ENCODE measurements around the gene ACTR3. TPM values are rescaled to one million over a fixed set of nuclear protein-coding genes. Genes with fewer than 3 reads are reported as not detected.

Gene ACTR3
- total and polyA plus RNA-seq, 4 donors = 34.4 to 99.6 (median 51.8) TPM

- H3K4me3 ChIP-seq (ENCODE audit: low read depth in 1 of 3, low read length in 3 of 3) = peak overlapping the region; percentile 84 to 98 (median 87)
- peaks cover 13 to 50% (median 43%) of the 10 kb centered on the region in 4 donors for H3K4me1 ChIP-seq (ENCODE audit: control insufficient read depth in 4 of 4, insufficient read depth in 4 of 4, low read length in 3 of 4)
- peak overlapping the region; percentile 95 to 98 for H3K9ac ChIP-seq (ENCODE audit: low read depth in 1 of 2, low read length in 2 of 2)
- 5% methylated on average over 5 of the region's 5 CpGs for WGBS
- TF ChIP-seq HNF4G (IDR thresholded peaks at IDR 0.05) = no peak
- TF ChIP-seq YY1 (IDR thresholded peaks at IDR 0.05) = no peak
- no peak for DNase-seq (ENCODE audit: low spot score)
- H3K27ac ChIP-seq (ENCODE audit: low read depth in 1 of 2, low read length in 2 of 2) = peak overlapping the region; percentile 95 to 98
- no peaks in the 10 kb centered on the region for H3K36me3 ChIP-seq (ENCODE audit: control insufficient read depth in 4 of 4, insufficient read depth in 3 of 4, low read depth in 1 of 4, low read length in 3 of 4)
- H3K9me3 ChIP-seq (ENCODE audit: control insufficient read depth in 4 of 4, low read length in 3 of 4) = no peaks in the 10 kb centered on the region
- no peaks in the 10 kb centered on the region for H3K27me3 ChIP-seq (ENCODE audit: control insufficient read depth in 4 of 4, insufficient read depth in 4 of 4, low read length in 3 of 4)
Measured at GRCh38 chr2:113891265-113891959, 1.5 kb downstream of the ACTR3 start.

DNA sequence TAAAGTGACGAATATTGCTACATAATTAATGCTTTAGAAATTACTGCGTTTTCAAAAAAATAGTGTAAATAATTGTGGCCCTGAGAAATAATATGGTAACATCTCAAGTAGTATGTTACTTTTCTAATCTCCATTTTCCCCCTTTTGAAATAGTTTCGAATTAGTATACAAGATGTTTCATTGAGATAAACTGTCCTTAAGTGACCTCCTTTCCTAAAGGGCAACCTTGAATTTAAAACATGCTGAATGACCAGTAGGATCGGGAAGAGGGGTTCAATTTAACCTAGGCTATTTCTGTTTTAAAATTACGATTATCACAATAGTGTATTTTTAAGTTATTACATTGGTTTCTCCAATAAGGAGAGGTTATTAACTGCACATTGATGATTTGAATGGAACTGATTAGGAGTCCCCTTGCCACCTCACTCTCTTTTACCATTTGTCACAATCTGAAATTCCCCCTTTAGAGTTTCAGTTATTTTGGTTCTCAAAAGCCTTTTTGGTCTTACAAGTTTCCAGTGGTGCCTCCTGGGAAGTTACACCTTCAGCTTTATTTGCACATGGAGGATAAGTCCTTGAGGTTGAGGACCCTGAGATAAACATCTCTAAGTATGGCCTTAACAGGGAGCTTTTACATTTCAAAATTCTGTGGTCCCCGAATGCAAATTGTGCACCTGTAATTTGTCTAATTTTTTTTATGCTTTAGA lies 2.3 kb downstream of the ACTR3 start:
- Histone ChIP-seq H3K4me1 (ENCODE audit: control insufficient read depth in 4 of 4, insufficient read depth in 4 of 4, low read length in 3 of 4) (peaks cover 13 to 52% (median 50%) of the 10 kb centered on the region in 4 donors), H3K27ac (ENCODE audit: low read depth in 1 of 2, low read length in 2 of 2) (peak overlapping the region in 1 of 2 donors; percentile 59), H3K9ac (ENCODE audit: low read depth in 1 of 2, low read length in 2 of 2) (peak overlapping the region in 1 of 2 donors; percentile 24), H3K27me3 (ENCODE audit: control insufficient read depth in 4 of 4, insufficient read depth in 4 of 4, low read length in 3 of 4) (no peaks in the 10 kb centered on the region), H3K9me3 (ENCODE audit: control insufficient read depth in 4 of 4, low read length in 3 of 4) (no peaks in the 10 kb centered on the region), H3K4me3 (ENCODE audit: low read depth in 1 of 3, low read length in 3 of 3) (no peak overlapping the region), H3K36me3 (ENCODE audit: control insufficient read depth in 4 of 4, insufficient read depth in 3 of 4, low read depth in 1 of 4, low read length in 3 of 4) (no peaks in the 10 kb centered on the region)
- DNase-seq (ENCODE audit: low spot score) = no peak
- WGBS = 32% methylated on average over 6 of the region's 6 CpGs
- TF ChIP-seq RXRA (IDR thresholded peaks at IDR 0.05) (peak; percentile 5 to 41), NR2F2 (IDR thresholded peaks at IDR 0.05) (no peak)

- no peaks in the 10 kb centered on the region for H3K9me3 ChIP-seq (ENCODE audit: control insufficient read depth in 4 of 4, low read length in 3 of 4)
- no peaks in the 10 kb centered on the region for H3K27me3 ChIP-seq (ENCODE audit: control insufficient read depth in 4 of 4, insufficient read depth in 4 of 4, low read length in 3 of 4)
- no peak for DNase-seq (ENCODE audit: low spot score)
- peaks cover 14 to 54% (median 48%) of the 10 kb centered on the region in 4 donors for H3K4me1 ChIP-seq (ENCODE audit: control insufficient read depth in 4 of 4, insufficient read depth in 4 of 4, low read length in 3 of 4)
- no peaks in the 10 kb centered on the region for H3K36me3 ChIP-seq (ENCODE audit: control insufficient read depth in 4 of 4, insufficient read depth in 3 of 4, low read depth in 1 of 4, low read length in 3 of 4)
- peak overlapping the region in 1 of 2 donors; percentile 42 for H3K9ac ChIP-seq (ENCODE audit: low read depth in 1 of 2, low read length in 2 of 2)
- H3K4me3 ChIP-seq (ENCODE audit: low read depth in 1 of 3, low read length in 3 of 3) = peak overlapping the region in 1 of 3 donors; percentile 37
- 21% methylated on average over 7 of the region's 7 CpGs for WGBS
- TF ChIP-seq GABPA (IDR thresholded peaks at IDR 0.05 in 1 of 2, conservative IDR thresholded peaks at IDR 0.05 in 1 of 2) (peak in 1 of 2 donors; percentile 28), FOXA2 (IDR thresholded peaks at IDR 0.05) (peak; percentile 70), YY1 (IDR thresholded peaks at IDR 0.05) (peak; percentile 84), RXRA (IDR thresholded peaks at IDR 0.05) (peak; percentile 94 to 96), ATF3 (IDR thresholded peaks at IDR 0.05) (no peak), EGR1 (IDR thresholded peaks at IDR 0.05; ENCODE audit: low read depth in 2 of 2) (peak in 1 of 2 donors; percentile 18), NR2F2 (IDR thresholded peaks at IDR 0.05) (peak; percentile 50), RAD21 (IDR thresholded peaks at IDR 0.05) (peak; percentile 38 to 52), REST (IDR thresholded peaks at IDR 0.05) (peak; percentile 78), SP1 (IDR thresholded peaks at IDR 0.05) (peak; percentile 73), HNF4G (IDR thresholded peaks at IDR 0.05) (peak; percentile 28), TAF1 (conservative IDR thresholded peaks at IDR 0.05) (peak; percentile 76), JUND (IDR thresholded peaks at IDR 0.05) (peak; percentile 76 to 86), FOXA1 (IDR thresholded peaks at IDR 0.05) (no peak), HNF4A (conservative IDR thresholded peaks at IDR 0.05) (peak; percentile 77 to 80)
- TF ChIP-seq, protein P1, sequence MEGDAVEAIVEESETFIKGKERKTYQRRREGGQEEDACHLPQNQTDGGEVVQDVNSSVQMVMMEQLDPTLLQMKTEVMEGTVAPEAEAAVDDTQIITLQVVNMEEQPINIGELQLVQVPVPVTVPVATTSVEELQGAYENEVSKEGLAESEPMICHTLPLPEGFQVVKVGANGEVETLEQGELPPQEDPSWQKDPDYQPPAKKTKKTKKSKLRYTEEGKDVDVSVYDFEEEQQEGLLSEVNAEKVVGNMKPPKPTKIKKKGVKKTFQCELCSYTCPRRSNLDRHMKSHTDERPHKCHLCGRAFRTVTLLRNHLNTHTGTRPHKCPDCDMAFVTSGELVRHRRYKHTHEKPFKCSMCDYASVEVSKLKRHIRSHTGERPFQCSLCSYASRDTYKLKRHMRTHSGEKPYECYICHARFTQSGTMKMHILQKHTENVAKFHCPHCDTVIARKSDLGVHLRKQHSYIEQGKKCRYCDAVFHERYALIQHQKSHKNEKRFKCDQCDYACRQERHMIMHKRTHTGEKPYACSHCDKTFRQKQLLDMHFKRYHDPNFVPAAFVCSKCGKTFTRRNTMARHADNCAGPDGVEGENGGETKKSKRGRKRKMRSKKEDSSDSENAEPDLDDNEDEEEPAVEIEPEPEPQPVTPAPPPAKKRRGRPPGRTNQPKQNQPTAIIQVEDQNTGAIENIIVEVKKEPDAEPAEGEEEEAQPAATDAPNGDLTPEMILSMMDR (IDR thresholded peaks at IDR 0.05; ENCODE audit: low read depth, low read length, missing input control) = no peak
- TF ChIP-seq, protein P2, sequence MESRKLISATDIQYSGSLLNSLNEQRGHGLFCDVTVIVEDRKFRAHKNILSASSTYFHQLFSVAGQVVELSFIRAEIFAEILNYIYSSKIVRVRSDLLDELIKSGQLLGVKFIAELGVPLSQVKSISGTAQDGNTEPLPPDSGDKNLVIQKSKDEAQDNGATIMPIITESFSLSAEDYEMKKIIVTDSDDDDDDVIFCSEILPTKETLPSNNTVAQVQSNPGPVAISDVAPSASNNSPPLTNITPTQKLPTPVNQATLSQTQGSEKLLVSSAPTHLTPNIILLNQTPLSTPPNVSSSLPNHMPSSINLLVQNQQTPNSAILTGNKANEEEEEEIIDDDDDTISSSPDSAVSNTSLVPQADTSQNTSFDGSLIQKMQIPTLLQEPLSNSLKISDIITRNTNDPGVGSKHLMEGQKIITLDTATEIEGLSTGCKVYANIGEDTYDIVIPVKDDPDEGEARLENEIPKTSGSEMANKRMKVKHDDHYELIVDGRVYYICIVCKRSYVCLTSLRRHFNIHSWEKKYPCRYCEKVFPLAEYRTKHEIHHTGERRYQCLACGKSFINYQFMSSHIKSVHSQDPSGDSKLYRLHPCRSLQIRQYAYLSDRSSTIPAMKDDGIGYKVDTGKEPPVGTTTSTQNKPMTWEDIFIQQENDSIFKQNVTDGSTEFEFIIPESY (IDR thresholded peaks at IDR 0.05) = peak; percentile 70
- TF ChIP-seq, protein P3, sequence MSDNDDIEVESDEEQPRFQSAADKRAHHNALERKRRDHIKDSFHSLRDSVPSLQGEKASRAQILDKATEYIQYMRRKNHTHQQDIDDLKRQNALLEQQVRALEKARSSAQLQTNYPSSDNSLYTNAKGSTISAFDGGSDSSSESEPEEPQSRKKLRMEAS (IDR thresholded peaks at IDR 0.05) = peak; percentile 52
- H3K27ac ChIP-seq (ENCODE audit: low read depth in 1 of 2, low read length in 2 of 2) = peak overlapping the region; percentile 64 to 78
Measured at GRCh38 chr2:113894156-113894743, 4.4 kb downstream of the ACTR3 start.

Data from liver (tissue), 9 donors.